Activated T-helper 1 cell treated with anti-CD3 and anti-CD28 coated beads, Interleukin-2, amount 50 U/mL, for 16 hours (primary cell): ENCODE data around the gene NXPH1.

ENCODE experiments used
- DNase-seq, 2 donors: peaks; one replicate each; pipeline ENCODE4 v3.0.0-alpha.2; 2020; ENCODE audit warnings: low read depth in 1 of 2, low spot score in 1 of 2

NXPH1 gene

GRCh38 chr7:8491544-8492489, 58.4 kb downstream of the NXPH1 start:
- DNase-seq, result no peak

- no peak for DNase-seq
Observed at GRCh38 chr7:8499128-8499527, 65.7 kb downstream of the NXPH1 start.

GRCh38 chr7:8500286-8500685, 66.9 kb downstream of the NXPH1 start:
- no peak for DNase-seq

GRCh38 chr7:8507566-8507965, 74.2 kb downstream of the NXPH1 start:
- no peak for DNase-seq

- no peak for DNase-seq
Observed at GRCh38 chr7:8509621-8510020, 76.2 kb downstream of the NXPH1 start.

GRCh38 chr7:8511855-8512254, 78.4 kb downstream of the NXPH1 start:
- DNase-seq, result no peak

- DNase-seq, result no peak
Observed at GRCh38 chr7:8514781-8515519, 81.5 kb downstream of the NXPH1 start.

- DNase-seq, result no peak
Observed at GRCh38 chr7:8515640-8516185, 82.3 kb downstream of the NXPH1 start.

GRCh38 chr7:8516976-8517375, 83.6 kb downstream of the NXPH1 start:
- no peak for DNase-seq

- DNase-seq, result no peak
Observed at GRCh38 chr7:8528311-8528710, 94.9 kb downstream of the NXPH1 start.

- no peak for DNase-seq
Observed at GRCh38 chr7:8531991-8532515, 98.6 kb downstream of the NXPH1 start.

GRCh38 chr7:8536431-8536830, 103.0 kb downstream of the NXPH1 start:
- no peak for DNase-seq

- no peak for DNase-seq
Observed at GRCh38 chr7:8549046-8549445, 115.6 kb downstream of the NXPH1 start.

GRCh38 chr7:8560501-8560900, 127.1 kb downstream of the NXPH1 start:
- DNase-seq, result no peak

- DNase-seq, result no peak
Observed at GRCh38 chr7:8561449-8561848, 128.0 kb downstream of the NXPH1 start.

GRCh38 chr7:8564281-8564680, 130.9 kb downstream of the NXPH1 start:
- no peak for DNase-seq

GRCh38 chr7:8566016-8566415, 132.6 kb downstream of the NXPH1 start:
- DNase-seq, result no peak

GRCh38 chr7:8567626-8568025, 134.2 kb downstream of the NXPH1 start:
- DNase-seq, result no peak

- no peak for DNase-seq
Observed at GRCh38 chr7:8579661-8580194, 146.3 kb downstream of the NXPH1 start.

GRCh38 chr7:8581842-8582241, 148.4 kb downstream of the NXPH1 start:
- no peak for DNase-seq

- no peak for DNase-seq
Observed at GRCh38 chr7:8582728-8583127, 149.3 kb downstream of the NXPH1 start.
